D721Med (cell line): ENCODE data around the gene IQCE.

Experiments used
- DNase-seq: peaks from one replicate; pipeline ENCODE4 v3.0.0; 2011; ENCODE audit warnings: low spot score; ENCODE audit not compliant: insufficient read length
- FAIRE-seq: peaks from 2 replicates; lab custom pipeline; 2011; peaks lifted over from hg19 to GRCh38; lab: Jason Lieb, UNC
- TF ChIP-seq, protein P1 (sequence below): IDR thresholded peaks from 2 replicates; pipeline ENCODE4 v1.5.1; 2012; ENCODE audit warnings: mild to moderate bottlenecking, control low read depth; ENCODE audit not compliant: insufficient read depth; ENCODE audit errors: missing control alignments

Gene IQCE

DNA sequence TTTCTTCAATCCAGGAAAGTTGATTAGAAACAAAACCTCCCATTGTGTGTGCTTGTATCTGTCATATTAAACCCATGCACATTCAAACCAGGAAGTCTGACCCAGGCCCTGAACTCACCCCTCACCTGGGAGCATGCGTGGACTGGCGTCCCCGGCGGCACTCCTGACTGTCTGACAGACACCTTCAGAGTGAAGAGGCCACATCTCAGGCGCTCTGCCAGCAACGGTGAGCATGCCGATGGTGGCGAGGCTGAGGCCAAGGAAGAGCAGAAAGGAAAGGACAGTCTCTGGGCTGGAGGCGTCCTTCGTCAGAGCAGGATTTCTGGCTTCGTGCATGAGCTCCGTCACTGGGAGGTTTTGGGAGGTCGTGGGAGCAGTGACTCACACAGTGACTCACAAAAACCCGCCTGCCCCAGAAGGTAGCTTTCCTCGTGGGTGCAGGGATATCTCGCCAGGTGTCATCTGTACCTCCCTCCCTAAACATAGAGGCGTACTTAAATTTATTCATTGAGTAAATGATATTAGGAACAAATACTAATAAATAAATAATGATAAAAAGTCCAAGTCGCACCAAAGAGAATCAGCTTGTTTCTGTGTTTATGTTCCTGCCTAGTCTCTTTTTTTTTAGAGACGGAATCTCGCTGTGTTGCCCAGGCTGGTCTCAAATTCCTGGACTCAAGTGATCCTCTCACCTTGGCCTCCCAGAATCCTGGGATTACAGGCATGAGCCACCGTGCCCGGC, 13.5 kb downstream of the IQCE start:
- TF ChIP-seq, protein P1, sequence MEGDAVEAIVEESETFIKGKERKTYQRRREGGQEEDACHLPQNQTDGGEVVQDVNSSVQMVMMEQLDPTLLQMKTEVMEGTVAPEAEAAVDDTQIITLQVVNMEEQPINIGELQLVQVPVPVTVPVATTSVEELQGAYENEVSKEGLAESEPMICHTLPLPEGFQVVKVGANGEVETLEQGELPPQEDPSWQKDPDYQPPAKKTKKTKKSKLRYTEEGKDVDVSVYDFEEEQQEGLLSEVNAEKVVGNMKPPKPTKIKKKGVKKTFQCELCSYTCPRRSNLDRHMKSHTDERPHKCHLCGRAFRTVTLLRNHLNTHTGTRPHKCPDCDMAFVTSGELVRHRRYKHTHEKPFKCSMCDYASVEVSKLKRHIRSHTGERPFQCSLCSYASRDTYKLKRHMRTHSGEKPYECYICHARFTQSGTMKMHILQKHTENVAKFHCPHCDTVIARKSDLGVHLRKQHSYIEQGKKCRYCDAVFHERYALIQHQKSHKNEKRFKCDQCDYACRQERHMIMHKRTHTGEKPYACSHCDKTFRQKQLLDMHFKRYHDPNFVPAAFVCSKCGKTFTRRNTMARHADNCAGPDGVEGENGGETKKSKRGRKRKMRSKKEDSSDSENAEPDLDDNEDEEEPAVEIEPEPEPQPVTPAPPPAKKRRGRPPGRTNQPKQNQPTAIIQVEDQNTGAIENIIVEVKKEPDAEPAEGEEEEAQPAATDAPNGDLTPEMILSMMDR, result no peak
- DNase-seq, result no peak
- no peak for FAIRE-seq

DNA sequence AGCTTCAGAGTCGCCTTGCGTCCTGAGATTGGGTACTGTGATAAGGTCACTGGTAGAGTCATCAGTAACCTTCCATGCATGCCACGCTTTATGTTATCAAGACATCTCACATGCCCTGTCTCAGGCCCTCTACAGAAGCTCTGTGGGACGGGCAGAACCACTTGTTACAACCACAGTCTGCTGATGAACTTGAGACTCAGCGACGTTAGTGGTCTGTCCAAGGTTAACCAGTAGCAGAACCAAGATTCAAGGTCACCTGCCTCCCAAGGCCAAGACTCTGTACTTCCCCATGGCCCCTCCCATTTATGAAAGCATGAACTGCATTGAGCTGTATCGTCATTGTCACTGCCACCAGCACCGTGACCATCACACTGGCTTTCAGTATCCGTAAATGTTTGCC, 15.0 kb downstream of the IQCE start:
- TF ChIP-seq, protein P1, result no peak
- FAIRE-seq (no peak), DNase-seq (no peak)

DNA sequence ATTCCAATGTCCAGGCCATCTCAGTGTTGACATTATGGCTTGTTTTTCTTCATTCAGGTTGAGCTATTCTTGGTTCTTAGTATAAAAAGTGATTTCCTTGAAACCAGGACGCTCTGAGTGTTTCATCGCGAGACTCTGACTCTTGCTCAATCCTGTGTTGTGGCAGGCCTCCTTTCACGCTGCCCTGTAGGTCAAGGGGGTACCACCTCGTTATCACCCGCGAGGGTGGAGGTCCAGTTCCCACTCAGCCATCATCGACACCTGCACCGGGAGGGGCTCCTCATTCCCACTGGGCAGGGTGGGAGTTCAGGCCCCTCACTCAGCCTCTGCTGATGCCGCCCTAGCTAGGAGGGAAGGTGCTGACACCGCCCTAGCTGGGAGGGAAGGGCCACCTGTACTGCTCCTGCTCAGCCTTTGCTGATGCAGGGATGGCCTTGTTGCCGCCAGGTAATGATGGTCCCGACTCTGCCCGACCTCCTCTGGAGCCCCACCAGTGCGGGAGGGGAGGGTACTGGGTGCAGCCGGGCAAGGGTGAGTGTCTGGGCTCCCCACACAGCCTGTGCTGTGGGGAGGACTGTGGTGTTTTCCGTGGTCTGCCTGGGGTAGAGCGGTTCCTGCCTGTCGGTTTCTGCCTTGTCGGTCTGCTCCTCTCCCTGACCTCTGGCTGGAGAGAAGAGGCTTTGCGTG, 16.4 kb downstream of the IQCE start:
- DNase-seq (no peak), FAIRE-seq (no peak)
- TF ChIP-seq, protein P1, result no peak

DNA sequence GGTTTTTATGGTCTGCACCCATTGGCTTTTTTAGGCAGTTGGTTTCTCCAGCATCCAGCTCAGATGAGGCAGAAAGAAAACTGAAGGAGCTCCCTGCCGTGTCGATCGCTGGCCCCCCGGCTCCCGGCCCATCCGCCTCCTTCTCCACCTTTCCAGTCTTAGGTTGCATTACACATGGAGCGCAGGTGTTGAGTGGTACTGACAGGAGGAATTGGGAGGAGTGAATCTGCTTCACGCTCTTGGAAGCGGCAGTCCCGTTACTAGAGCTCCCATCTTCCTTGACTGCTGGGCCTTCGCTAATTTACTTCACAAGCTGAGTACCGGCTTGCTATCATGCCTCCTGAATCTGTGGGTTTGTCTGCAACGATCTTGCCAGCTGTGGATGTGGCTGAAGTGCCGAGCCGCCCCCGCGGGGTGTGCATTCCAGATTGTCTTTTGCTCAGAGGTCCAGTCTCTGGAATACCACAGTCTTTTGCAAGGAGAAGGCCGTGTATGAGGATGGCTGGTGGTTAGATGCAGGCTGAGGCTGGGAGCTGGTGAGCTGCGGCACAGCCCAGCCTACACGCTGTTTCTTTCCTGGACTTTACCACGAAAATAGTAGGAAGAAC, 17.1 kb downstream of the IQCE start:
- DNase-seq (no peak), FAIRE-seq (no peak)
- TF ChIP-seq, protein P1, result no peak

DNA sequence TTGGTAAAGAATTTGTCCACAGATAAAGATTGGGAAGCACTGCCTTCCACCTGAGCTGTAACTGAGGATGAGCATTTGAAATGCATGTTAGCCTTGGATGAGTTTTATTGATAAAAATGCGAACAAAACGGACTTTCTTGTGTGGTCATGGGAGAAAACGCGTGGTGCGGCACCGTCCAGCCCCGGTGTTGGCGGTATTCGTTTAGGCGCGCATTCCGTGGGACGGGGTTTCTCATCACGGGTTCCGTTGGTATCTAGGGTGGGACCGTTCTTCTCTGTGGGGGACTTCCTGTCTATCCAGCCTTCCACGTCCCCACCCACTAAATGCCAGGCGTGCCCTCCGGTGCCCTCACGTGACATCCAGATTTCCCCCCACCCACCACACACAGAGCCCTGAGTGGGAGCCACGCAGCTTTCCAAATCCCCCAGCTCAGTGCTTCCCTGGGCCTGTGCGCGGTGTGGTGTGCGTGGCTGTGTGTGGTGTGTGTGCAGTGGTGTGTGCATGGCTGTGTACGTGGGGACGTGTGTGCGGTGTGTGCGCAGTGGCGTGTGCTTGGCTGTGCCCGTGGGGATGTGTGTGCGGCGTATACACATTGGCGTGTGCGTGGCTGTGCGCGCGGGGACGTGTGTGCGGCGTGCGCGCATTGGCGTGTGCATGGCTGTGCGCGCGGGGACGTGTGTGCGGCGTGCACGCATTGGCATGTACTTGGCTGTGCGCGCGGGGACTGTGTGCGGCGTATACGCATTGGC, 18.1 kb downstream of the IQCE start:
- FAIRE-seq (no peak), DNase-seq (no peak)
- TF ChIP-seq, protein P1, result no peak

DNA sequence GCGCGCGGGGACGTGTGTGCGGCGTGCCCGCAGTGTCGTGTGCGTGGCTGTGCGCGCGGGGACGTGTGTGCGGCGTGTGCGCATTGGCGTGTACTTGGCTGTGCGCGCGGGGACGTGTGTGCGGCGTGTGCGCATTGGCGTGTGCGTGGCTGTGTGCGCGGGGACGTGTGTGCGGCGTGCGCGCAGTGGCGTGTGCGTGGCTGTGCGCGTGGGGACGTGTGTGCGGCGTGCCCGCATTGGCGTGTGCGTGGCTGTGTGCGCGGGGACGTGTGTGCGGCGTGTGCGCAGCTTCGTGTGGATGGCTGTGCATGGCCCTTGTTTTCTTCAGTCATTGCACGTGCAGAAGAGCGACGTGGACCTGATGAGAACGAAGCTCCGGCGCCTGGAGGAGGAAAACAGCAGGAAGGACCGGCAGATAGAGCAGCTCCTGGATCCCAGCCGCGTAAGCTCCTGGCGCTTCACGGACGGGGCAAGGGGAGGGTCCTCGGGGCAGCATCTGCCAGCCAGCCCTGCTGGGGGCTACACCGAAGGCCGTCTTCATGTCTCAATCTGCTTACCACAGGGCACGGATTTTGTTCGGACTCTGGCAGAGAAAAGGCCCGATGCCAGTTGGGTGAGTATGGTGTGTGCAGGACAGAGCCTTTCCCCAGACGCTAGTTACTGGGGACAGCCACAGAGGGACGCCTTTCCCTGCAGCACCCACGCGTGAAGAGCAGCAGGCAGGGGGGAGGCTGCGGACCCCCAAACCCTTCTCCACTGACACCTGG, 19.3 kb downstream of the IQCE start:
- DNase-seq, result no peak
- TF ChIP-seq, protein P1, result no peak
- FAIRE-seq, result no peak
